Left hindlimb (tissue), 1 donor: Measurements from ENCODE around the gene ARID1B.

Experiments used
- DNase-seq: peaks from one replicate; pipeline ENCODE4 v3.0.0-alpha.2; 2018

Gene ARID1B

DNA sequence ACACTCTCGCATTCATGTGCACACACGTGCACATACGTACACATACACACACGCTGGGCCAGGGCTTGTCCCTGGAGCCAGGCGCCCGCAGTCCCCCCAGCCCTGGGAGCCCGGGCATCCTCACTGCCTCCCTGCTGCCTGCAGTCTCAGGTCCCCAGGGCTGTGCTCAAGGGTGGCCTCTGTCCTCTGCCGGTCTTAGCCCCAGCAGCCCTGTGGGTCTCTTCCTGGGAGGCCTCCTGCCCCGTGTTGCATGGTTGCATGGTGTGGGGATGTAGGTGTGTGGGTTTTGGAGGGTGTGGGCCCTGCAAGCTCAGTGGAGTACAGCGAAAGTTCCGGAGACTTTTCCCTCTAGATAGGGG, 444.6 kb downstream of the ARID1B start:
- DNase-seq, result no peak

DNA sequence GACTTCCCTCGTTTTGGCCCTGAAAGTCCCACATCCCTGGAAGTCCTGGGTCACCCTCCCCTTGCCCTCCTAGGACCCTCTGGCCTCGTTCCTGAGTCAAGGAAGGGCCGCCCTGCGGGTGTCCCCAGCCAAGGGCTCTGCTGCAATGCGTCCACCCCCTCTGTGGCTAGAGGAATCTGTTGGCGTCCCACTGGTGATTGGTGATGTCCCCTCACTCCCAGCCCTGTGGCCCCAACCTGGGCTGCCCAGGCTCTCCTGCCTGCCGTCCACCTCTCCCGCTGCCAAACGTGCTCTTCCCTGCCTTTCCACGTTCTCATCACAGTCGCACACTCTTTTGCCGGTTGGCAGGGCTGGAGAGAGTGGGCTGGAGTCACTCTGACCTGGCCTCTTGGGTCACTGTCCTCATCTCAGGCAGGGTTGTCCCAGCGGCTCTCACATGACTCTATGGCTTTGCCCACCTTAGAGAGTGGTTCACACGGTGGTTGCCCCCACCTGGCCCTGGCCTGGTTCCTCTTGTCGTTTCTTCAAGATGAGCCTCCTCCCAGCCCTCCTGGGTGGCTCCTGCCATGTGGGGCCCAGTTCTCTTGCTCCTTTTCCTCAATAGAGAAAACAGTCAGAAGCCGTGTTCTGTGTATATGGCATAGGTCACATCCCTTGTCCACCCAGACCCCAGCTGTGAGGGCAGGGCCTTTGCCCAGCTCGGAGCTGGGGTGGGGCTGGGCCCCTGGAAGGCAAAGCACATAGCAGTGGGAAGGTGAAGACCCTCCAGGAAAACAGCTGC, 445.2 kb downstream of the ARID1B start:
- no peak for DNase-seq

DNA sequence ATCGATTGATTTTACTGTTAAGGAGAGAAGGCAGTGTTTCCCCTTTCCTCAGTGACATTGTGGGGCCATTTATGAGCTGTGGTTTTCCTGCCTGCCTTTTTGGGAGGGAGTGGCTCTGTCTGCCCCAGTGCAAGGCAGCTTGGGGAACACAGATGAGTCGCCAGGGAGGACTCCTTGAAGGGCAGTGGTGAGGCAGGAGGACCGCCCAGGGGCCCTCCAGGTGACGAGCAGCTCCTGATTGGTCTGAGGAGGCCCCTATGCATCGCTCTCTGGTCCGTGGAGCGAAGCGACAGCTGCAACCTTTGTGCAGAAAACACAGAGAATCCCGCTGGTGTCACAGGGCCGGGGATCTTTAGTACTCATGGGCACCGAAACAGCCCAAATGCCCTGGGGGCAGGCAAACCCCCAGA, 445.8 kb downstream of the ARID1B start:
- DNase-seq, result no peak

DNA sequence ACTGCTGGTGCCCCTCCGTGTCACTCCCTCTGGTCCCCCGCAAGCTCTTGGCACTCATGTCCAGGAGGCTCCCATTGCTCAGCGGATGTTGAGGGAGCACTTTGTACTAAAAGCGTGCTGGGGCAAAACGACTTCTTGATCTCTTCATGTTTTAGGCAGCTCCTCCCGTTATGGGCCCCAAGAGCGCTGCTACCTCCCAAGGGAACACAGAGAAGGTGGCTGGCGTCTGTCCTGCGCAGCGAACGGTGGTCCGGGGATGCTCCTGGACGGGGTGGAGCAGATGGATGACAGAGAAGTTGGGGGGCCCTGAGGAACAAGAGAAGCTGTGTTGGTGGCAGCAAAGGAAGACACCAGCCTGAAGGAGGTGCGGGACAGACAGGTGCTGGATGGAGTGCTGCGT, 446.3 kb downstream of the ARID1B start:
- no peak for DNase-seq

DNA sequence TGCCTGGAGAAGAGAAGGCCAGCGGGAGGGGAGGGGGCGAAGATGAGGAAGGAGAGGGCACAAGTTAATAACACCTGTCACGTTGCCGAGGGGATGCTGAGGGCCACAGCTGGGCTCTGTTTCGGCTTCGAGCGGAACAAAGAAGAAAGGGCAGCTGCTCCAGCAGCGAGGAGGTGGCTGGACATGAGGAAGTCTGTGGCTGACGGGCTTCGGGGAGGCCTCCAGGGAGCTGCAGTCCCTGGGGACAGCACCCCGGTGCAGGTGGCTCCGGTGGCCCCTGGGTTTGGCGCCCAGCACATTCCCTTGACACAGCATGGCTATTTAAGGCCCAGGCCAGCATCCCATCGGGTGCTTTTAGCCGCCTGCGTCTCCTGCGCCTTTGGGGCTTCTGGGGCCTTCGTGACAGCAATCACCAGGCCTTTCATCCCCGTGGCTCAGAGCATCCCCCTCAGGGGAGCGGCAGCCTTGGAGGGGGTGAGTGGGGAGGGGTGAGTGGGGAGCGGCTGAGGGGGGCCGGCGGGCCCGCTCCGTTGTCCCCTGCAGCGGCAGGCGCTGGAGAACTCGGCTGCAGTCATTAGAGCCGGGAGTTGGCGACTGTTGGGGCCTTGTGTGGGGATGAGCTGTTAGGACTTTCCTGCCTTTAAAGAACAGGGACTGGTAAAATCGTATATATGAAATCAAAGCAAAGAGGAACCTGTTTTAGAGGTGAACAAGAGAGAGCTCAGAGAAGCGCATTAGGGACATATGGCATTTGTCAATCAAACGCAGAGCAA, 447.2 kb downstream of the ARID1B start:
- no peak for DNase-seq

DNA sequence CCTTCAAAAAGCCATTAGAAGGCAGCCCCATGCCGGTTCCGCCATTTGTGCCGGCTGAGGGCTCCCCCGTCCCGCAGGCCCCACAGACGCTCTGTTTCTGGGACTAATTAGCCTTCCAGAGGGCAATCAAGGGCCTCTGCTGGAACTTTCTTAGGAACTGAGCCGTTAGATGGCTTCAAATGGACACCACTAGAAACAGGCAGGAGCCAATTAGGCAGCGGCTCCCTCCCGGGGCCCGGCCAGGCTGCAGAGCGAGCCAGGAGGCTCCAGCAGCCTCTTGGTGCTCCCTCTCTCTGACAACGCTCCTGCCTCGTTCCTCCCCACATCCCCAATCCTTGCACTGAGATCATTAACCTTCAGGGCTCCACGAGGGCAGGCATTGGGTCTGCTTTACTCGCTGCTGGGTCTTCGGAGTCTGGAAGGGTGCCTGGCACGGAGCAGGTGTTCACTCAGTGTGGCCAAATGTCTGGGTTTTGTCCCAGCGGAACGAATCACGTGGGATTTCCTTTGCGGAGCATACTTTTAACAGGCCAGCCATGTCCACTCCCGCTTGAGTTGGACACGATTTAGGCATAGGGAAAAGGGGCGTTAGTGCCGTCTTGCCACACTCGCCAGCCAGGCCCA, 447.9 kb downstream of the ARID1B start:
- DNase-seq, result no peak

DNA sequence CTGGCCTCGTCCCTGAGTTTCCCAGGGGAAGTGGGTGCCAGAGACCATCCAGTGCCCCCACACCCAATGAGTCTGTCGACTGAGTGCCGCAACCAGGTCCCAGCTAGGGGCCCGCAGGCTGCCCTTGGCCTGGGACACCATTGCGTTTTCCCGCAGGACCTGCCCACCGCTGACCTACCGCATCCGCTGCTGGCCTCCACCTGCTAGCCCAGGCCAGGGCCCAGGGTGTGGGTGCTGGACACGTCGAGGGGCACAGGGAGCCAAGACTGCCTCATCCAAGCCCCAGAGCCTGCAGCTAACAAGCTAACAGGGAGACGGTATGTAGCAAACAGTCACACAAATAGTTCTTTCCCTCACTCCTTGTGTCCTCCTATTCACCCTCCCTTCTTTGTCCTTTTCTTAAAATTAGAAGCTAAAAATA, 448.4 kb downstream of the ARID1B start:
- no peak for DNase-seq

DNA sequence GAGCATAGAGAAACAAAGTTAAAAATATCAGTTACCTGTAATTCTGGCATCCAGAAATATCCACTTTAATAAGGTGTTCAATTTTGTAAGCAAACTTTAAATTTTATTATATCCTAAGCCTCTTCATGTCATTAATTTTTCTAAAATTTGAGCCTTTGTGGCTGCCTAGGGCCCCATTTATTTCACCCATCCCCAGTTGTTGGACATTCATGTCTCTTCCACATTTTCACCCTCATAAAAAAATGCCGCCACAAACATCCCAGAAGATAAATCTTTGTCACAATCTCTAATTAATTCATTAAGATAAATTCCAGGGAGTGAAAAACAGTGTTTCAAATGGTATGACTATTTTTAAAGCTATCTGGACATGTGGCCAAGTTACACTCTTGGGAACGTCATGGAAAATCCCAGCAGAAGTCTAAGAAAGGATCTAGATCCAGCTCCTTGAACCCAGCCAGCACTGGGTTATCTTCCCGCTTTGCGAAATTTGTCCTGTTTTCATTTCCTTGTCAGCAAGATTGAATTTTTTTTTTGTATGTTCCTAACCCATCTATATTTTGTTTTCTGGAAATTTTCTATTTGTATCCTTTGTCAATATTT, 448.9 kb downstream of the ARID1B start:
- no peak for DNase-seq

DNA sequence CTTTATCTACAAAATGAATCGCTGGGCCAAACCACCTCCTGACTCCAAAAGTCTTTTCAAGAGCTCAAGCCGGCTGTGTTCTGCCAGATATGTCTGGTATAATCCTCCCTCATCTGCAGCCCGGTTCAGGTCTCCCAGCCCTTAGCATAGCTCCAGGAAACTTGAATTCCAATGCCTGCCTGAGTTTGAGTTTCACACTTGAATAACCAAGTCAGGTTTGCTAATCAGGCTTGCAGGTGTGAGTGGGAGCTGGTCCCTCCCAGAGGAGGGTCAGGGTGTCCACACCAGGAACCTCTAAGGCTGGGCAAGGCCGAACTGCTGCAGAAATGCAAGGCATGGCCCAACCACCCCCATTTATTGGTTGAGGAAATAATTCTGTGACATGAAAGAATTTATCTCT, 449.6 kb downstream of the ARID1B start:
- no peak for DNase-seq

DNA sequence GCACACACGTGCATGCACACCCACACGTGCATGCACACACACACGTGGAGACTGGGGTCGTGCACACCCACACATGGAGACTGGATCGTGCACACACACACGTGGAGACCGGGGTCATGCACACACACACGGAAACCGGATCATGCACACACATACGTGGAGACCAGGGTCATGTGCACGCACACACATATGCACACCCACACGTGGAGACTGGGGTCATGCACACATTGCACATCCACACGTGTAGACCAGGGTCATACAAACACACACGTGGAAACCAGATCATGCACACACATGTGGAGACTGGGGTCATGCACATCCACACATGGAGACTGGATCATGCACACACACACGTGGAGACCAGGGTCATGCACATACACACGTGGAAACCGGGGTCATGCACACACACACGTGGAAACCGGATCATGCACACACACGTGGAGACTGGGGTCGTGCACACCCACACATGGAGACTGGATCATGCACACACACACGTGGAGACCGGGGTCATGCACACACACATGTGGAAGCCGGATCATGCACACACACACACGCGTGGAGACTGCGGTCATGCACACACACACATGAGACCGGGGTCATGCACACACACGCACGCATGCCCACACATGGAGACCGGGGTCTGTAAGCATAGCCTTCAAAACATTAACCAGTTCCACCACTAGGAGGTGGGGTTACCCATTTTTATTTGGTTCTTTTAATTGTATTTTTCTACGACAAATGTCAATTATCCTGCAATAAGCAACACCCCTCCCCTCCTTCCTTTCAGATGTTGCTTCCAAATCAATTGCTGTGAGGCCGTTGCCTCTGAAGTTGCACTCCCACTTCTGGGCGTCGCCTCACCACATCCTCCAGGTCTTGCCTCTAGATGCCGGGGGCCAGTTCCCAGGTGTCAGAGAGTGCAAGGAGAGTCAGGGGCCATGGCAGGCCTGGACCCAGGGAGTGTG, 450.3 kb downstream of the ARID1B start:
- DNase-seq, result no peak

DNA sequence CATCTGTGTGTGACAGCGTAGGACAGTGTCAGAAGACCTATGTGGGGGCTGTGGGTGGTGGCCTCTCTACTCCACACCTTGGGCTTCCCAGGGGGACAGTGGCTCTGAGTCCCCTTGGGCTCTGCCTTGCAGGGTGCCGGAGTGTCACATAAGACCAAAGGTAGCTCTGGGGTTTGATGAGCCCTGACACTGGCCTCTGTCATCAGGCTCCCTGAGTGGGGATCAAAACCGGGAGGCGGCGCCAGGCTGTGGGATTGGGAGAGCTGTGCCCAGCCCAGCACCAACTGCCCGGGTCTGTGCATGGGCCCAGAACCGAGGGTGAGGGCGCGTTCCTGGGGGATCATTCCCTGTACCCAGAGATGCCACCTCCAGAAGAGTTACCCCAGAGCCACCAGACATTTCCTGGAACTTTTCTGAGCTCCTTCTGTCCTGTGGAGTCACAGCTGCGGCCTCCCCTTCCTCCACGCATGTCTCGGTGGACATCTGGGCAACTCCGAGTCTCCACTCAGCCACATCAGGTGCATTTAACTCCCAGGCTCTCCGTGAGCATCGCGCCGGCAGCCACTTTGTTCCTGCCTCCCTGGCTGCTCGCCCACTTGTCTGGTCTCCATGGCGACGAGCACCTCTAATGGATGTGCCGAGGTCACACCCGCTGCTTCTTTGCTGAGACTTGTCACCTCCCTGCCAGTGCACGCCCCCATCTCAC, 451.4 kb downstream of the ARID1B start:
- no peak for DNase-seq

DNA sequence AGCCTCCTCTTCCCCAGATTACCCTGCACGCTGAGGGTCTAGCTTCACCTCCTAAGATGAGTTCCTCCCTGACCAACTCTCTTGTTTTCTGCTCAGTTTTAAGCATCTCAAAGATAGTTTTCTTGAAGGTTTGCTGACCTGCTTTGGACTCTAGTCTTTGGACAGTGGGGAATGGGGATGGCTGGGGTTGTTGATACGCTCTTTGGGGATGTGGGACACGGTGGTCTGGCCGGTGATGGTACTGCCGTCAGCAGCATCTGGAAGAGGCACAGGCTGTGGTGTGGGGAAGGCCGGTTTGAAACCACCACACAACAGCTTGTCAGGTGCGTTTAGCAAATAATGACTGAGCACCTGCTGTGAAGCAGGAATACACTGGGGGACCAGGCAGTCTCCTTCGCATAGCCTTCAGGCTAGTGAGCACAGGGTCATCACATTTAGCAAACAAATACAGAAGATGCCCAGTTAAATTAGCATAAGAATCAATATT, 452.0 kb downstream of the ARID1B start:
- DNase-seq, result no peak

DNA sequence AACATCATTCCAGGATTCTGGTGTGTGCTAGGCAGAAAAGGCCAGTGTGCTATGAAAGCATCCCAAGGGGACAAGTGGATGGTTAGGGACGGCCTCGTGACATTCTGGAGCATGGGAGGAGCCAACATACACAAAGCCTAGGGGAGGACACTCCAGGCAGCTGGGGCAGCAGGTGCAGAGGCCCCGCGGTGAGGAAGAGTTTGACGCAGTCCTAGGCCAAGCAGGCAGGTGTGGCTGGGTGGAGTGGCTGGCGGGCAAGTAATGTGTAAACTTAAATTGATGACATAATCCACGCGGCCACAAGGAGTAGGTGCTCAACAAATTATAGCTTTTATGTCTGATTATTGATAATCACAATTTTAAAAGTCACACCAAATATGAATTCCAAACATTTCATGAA, 452.5 kb downstream of the ARID1B start:
- no peak for DNase-seq

DNA sequence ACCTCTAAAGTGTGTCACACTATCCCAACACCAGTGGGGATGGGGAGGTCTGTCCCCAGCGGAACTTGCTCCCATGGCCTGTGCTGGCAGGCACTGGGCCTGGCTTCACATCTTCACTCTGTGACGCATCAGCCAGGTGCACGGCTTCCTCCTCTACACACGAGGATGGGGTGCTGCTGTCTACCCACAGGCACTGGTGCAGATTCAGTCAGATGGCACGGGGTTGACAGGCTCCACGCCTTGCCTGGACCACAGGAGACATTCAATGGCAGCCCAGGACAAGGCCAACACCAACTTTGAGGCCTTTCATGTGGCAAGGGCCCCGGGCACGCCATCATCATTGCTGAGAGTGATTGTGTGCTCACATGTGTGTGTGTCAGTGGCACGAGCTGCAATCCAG, 453.7 kb downstream of the ARID1B start:
- no peak for DNase-seq

DNA sequence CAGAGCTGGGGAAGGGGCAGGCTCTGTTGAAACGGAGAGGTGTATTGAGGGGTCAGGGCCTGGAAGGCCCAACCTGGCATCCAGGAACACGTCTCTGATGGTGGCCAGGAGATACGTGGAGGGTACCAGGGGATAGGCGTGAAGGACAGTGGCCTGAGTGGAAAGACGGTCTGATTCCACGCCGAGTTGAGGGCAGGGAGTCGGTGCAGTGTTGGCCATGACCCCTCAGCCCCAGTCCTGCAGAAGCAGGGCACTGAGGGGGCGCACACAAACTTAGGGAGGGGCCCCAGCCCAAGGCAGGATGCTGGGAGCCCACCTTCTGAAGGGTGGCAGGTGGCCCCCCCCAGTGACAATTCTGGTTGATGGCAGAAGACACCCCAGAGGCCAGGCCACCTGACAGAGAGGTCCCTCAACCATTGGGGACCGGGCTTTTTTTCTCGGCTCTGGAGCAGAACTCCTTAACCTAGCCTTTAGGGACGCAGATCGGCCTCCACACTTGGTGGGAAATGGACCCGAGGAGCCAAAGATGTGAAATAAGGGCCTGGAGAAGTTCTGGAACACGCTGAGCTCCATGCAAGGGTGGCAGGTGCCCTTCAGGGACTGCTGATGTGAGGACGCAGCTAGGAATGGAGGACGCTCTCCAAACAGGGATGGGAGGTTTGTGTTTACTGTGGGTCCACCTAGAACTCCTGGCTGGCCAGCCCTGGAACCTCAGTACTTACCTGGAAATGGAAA, 455.1 kb downstream of the ARID1B start:
- no peak for DNase-seq

DNA sequence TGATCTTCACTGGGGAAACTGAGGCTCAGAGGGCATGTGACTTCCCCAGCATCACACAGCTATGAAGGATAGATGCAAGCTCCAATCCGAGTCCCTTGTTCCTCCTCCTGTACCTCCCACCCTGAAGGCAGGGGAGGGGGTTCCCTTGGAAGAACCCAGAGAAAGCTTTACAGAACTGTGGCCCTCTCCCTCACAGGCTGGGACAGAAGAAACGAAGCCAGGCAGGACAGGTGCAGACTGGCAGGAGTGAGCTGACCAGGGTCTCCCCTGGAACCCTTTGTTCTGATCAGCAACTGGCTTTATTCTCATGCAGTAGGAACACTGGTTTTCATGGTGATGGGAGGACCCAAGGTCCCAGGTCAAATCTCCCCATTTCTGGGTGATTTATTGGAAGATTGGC, 456.0 kb downstream of the ARID1B start:
- no peak for DNase-seq

DNA sequence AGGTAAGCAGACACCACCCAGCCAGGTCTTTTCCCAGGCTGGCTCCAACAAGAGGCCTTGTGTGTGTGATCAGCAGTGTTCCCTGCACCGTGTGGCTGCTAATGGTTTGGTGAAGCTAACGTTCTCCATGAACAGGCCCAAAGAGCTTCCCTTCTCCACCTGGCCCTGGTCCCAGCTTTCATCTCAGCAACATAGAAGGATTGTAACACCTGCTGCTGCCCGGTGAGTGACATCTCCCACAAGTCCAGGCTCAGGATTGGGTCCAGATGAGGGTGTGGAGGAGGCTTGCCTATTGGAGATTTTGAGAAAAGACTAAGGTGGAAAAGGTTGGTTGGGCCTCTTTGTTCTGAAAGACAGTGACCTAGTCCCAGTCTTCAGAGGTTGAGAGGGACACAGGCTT, 456.5 kb downstream of the ARID1B start:
- DNase-seq, result no peak

DNA sequence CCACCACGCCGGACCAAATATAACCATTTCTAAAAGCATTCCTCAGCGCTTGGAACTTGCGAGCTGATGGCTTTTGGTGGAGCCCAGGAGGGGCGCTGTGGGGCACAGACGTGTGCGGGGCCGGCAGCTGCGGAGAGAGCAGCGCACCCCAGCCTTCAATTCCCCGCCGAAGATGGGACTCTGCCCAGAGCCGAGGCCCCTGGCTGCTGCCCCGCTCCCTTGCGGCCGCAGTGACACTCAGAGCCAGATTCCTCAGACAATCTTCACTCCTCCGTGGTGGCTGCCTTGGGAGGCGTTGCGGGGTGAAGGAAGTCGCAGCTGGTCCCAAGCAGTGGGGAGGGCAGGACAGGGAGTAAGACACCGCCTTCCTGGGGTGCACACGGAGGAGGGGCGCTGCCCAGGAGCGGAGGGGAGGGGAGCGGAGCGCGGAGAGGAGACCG, 458.4 kb downstream of the ARID1B start:
- peak; percentile 54 for DNase-seq

DNA sequence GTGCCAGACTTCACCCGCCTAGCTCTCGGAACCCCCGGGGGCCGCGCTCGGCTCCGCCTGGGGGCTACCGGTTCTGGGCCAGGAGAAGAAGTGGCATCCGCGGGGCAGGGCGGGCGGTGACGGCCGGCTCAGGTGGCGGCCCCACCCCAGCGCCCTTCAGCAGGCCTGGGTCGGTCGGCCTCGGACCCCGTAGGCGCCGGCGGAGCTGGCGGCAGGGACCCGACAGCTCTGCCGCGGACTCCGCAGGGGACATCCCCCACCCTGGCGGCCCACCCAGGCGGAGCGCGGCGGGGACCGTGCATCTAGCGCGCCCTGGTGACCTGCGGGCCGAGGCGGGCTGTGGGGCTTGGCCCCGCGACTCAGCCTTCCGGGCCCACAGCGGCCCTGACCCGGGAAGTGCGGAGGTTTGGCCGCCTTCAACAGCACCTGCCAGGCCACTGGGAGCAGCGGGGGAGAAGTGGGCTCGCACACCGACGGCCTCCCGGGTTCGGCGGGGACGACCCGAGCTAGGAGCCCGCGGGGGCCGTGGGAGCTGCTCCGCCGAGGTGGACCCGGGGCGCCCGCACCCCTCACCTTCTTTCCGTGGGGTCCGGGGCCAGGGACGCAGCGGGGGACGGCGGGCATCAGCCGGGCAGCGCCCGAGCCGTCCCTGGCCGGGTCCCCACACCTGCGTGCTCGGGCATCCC, 459.0 kb downstream of the ARID1B start:
- DNase-seq, result no peak

DNA sequence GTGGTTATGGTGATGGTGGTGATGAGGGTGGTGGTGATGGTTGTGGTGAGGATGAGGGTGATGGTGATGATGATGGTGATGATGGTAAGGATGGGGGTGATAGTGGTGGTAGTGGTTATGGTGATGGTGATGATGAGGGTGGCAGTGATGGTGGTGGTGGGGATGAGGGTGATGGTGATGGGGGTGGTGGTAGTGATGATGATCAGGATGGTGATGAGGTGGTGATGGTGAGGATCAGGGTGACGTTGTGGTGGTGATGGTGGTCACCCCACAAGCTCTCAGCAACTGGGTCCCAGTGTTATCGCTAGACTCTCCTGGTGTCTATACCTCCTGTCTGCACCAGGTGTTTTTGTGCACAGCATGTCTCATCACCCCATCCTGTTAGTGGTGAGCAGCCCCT, 461.2 kb downstream of the ARID1B start:
- no peak for DNase-seq
